ENCODE data around the gene PPP1R18.
"Not testable (repeated sequence)": the region's sequence is repeated elsewhere in the genome, so short reads cannot be mapped to it uniquely, and the experiment has no call there.

PPP1R18 gene

GRCh38 chr6:30721198-30722024 is 35.0 kb upstream of the PPP1R18 start:
- peak; percentile 62 for DNase-seq (ENCODE audit: low read depth)
- H3K4me3 ChIP-seq (ENCODE audit: low read depth, low read length): peak overlapping the region; percentile 98

DNA sequence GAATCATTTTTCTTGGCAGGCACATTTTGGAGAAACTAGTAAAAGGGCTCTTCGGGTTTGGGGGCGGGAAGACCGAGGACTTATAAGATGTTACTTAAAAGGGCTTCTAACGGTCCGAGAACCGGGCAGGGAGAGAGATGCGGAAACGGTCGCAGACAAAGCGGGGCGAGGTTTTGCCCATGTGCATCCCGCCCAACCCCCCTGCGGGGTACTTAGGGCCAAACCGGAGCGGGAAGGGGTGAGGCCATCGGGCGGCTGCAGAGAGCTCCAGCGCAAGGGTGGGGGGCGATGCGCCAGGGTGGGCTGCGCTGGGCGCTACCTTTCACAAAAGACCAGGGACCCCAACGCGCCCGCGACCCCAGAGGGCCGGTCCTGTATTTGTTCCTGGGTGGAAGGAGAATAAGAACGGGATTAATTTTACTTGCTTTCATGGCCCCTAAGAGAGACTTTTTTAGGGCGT is 34.3 kb upstream of the PPP1R18 start:
- no peak for DNase-seq (ENCODE audit: low read depth)
- peak overlapping the region; percentile 98 for H3K4me3 ChIP-seq (ENCODE audit: low read depth, low read length)

DNA sequence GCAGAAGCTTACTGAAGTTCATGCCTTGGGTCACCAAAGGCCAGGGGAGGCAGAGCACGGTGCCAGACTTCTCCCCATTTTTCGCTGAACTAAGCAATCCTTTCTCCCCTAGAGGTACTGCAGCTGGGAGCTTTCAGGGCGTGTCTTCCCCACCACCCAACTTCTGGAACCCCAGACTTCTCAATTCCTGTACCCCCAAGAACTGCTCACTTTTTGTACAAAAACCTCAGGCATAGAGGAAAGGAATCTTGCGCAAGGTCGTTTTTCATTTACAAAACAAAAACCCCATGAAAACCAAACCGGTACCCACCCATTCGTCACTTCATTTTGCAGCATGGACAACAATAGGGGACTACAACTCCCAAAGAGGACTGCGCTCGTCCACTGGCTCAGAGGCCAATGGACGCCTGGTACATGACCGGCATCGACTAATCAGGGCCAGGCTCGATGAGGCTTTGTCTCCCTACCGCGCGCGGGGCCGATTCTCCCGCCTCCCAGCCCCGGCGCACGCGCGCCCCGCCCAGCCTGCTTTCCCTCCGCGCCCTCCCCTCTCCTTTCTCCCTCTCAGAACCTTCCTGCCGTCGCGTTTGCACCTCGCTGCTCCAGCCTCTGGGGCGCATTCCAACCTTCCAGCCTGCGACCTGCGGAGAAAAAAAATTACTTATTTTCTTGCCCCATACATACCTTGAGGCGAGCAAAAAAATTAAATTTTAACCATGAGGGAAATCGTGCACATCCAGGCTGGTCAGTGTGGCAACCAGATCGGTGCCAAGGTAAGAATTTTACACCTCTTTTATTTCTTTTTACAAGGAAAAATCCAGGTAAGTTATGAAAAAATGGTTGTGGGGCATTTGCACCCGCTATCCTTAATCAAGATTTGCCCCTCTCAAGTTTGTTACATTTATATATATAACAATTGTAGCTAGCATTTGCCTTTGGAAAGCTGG is 33.6 kb upstream of the PPP1R18 start, which contains the start of gene TUBB:
TSS of gene TUBB (plus strand) at position 562 of the 947 bp plus-strand sequence. CDS start at position 717, 155 bp downstream.
- peak within 1 kb of the TSS; percentile 98 for H3K4me3 ChIP-seq (ENCODE audit: low read depth, low read length)
- DNase-seq (ENCODE audit: low read depth): peak; percentile 95

- DNase-seq (ENCODE audit: low read depth): no peak
- peak overlapping the region; percentile 98 for H3K4me3 ChIP-seq (ENCODE audit: low read depth, low read length)
Observed at GRCh38 chr6:30719356-30719755, 32.9 kb upstream of the PPP1R18 start.

GRCh38 chr6:30717845-30718720 is 31.6 kb upstream of the PPP1R18 start:
- H3K4me3 ChIP-seq (ENCODE audit: low read depth, low read length): peak overlapping the region; percentile 43
- DNase-seq (ENCODE audit: low read depth): not testable (repeated sequence)

DNA sequence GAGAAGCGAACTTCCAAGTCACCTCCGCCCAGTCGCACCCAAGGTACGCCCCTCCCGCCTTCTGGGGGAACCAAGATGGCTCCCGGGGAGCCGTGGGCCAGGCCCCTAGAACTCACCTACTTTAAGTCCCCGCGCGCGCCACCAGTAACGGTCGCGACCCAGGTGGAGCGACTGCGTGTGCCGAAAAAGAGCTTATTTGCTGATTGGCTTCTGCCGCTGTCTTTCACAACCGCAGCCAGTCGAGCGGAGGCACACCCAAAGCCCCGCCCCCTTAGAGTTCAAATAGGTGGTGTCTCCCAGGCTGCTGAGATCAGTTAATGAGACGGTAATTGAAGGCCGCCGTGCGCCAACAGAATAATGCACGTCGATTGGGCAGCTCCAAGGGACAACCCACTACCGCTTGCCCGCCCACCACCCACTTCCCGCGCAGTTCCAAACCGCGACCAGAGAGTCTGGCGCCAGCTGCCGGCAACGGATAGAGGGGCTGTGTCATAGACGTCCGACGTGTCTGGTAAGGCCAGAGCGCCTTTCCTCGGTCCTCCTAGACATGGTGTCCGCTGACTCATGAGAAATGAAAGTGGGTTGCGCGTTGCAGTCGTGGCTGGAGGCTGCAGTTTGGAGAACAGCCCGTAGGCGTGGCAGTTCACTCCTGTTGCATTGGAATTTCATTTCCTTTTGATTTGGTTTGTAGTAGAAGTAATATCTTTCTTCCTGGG is 30.8 kb upstream of the PPP1R18 start, which contains the start of gene MDC1:
TSS of gene MDC1 (minus strand) at position 153 of the 716 bp plus-strand sequence. CDS start 2,106 bp downstream, outside the sequence.
- H3K4me3 ChIP-seq (ENCODE audit: low read depth, low read length): peak within 1 kb of the TSS; percentile 80
- DNase-seq (ENCODE audit: low read depth): peak; percentile 100

DNA sequence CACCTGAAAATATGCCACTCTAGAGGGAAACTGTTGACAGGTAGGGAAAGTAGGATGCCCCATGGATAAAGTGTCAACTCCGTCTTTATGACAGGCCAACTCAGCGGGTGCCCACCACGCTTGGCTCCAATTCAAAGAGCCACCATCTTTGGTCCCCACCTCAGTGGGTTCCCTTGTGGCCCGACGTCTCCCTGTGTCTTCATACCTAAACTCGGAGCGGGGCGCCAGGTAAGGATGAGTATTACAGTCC is 30.4 kb upstream of the PPP1R18 start:
- DNase-seq (ENCODE audit: low read depth): no peak
- peak overlapping the region; percentile 80 for H3K4me3 ChIP-seq (ENCODE audit: low read depth, low read length)

- no peak for DNase-seq (ENCODE audit: low read depth)
- H3K4me3 ChIP-seq (ENCODE audit: low read depth, low read length): no peak overlapping the region
Observed at GRCh38 chr6:30714263-30714662, 27.8 kb upstream of the PPP1R18 start.

- no peak overlapping the region for H3K4me3 ChIP-seq (ENCODE audit: low read depth, low read length)
- no peak for DNase-seq (ENCODE audit: low read depth)
Observed at GRCh38 chr6:30712441-30712945, 26.0 kb upstream of the PPP1R18 start.

DNA sequence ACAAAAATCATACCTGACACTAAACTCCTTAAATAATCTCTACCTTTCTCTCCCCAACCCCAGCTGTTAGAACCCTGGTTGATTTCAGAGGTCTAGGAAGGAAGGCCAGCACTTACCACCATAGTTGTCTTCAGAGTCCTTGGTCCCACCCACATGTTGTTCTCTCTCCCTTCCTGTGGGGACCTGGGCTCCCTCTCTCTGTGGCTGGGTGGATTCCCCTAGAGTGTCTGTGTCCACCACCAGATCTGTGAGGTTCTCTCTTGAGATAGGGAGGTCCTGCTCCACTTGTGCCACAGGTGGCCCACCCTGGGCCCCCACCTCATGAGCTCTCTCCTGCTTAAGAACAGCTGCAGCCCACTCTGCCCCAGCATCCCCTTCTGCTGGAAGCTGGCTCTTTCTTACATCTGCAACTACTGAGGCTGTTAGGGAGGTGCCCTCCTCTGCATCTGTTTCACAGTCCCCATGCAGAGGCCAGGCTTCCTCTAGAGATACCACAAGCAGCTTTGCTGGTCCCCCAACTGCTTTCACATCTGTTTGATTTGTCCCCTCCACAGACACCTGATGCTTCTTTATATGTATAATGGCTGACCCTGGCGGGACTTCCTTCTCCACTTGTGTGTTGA is 25.4 kb upstream of the PPP1R18 start:
- no peak overlapping the region for H3K4me3 ChIP-seq (ENCODE audit: low read depth, low read length)
- no peak for DNase-seq (ENCODE audit: low read depth)

DNA sequence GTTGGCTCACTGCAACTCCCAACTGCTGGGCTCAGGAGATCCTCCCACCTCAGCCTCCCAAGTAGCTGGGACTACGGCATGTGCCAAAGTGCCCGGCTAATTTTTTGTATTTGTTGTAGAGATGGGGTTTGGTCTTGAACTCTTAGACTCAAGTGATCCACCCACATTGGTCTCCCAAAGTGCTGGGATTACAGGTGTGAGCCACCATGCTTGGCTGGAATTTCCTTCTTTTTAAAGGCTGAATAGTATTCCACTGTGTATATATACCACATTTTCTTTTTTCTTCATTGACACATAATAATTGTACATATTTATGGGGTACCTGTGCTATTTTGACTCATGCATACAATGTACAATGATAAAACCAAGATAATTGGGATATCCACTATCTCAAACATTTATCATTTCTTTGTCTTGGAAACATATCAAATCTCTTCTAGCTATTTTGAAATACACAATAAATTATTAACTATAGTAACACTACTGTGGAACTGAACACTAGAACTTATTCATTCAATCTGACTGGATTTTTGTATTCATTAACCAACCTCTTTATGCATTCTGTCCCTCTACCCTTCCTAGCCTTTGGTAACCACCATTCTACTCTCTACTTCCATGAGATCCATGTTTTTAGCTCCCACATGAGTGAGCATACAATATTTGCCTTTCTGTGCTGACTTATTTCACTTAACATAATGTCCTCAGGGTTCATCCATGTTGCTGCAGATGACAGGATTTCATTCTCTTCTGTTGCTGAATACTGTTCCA is 22.8 kb upstream of the PPP1R18 start:
- no peak overlapping the region for H3K4me3 ChIP-seq (ENCODE audit: low read depth, low read length)

GRCh38 chr6:30707281-30707850 is 20.9 kb upstream of the PPP1R18 start:
- DNase-seq (ENCODE audit: low read depth): no peak
- H3K4me3 ChIP-seq (ENCODE audit: low read depth, low read length): no peak overlapping the region

More for the DNA sequence above, 22.8 kb upstream of the PPP1R18 start:
- no peak for DNase-seq (ENCODE audit: low read depth)

DNA sequence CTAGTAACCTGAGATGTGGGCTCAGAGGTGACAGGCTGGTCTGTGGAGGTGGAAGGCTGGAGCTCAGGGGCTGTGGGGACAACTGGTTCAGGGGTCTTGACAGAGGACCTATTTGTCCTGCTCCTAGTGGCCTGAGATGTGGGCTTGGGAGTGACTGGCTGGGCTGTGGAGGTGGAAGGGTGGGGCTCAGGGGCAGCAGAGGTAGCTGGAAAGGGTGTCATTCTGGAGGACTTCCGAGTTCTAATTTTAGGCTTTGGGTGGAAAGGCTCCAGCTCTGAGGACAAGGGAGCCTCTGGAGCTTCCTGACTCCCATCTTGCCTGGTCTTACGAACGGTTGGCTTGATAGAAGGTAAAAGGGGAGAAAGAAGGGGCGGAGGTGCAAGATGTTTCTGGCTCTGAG is 19.2 kb upstream of the PPP1R18 start:
- DNase-seq (ENCODE audit: low read depth): no peak

GRCh38 chr6:30703821-30704220 is 17.4 kb upstream of the PPP1R18 start:
- no peak overlapping the region for H3K4me3 ChIP-seq (ENCODE audit: low read depth, low read length)
- no peak for DNase-seq (ENCODE audit: low read depth)

More for the DNA sequence above, 19.2 kb upstream of the PPP1R18 start:
- no peak overlapping the region for H3K4me3 ChIP-seq (ENCODE audit: low read depth, low read length)

DNA sequence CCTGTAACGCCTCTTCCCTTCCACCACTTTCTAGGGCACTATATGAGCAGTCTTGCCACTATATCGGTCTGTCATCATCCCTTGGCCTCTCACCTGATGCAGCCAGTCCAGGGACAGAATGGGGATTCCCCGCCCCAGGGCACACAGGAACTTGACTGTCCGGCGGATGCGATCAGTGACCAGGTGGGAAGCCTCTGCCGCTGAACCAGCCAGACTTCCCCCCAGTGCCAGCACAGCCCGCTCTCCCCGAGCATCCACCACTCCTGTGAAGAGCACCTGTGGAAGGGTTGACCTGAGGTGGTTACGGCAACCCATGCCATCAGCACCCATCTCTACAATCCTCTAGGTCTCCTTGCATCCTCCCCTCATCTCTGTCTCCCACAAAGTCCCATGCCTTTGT is 16.6 kb upstream of the PPP1R18 start:
- H3K4me3 ChIP-seq (ENCODE audit: low read depth, low read length): no peak overlapping the region
- DNase-seq (ENCODE audit: low read depth): no peak

- no peak for DNase-seq (ENCODE audit: low read depth)
- no peak overlapping the region for H3K4me3 ChIP-seq (ENCODE audit: low read depth, low read length)
Observed at GRCh38 chr6:30700340-30700739, 13.9 kb upstream of the PPP1R18 start.

GRCh38 chr6:30696432-30696831 is 10.0 kb upstream of the PPP1R18 start:
- no peak for DNase-seq (ENCODE audit: low read depth)
- H3K4me3 ChIP-seq (ENCODE audit: low read depth, low read length): no peak overlapping the region

All from skeletal muscle cell (primary cell).